NB4 (cell line): ENCODE measurements around the gene RRH.
"Not testable (repeated sequence)": the region's sequence is repeated elsewhere in the genome, so short reads cannot be mapped to it uniquely, and the experiment has no call there.

Experiments
- DNase-seq: peaks from one replicate; pipeline ENCODE4 v3.0.0; 2010; ENCODE audit warnings: low read depth
- H3K4me3 ChIP-seq: one replicate; pipeline ENCODE4 v1.5.1; 2011; ENCODE audit warnings: mild to moderate bottlenecking, low read depth, low read length, moderate library complexity
- MYC ChIP-seq: IDR thresholded peaks from 2 replicates; pipeline ENCODE4 v1.6.1; 2011; ENCODE audit warnings: low read depth, low read length
- POLR2A ChIP-seq: IDR thresholded peaks from 2 replicates; pipeline ENCODE4 v1.6.1; 2011; ENCODE audit warnings: mild to moderate bottlenecking; ENCODE audit not compliant: insufficient read length; ENCODE audit errors: extremely low read depth
- TF ChIP-seq, protein P1 (sequence below): IDR thresholded peaks from one replicate; pipeline ENCODE4 v1.5.1; 2012; ENCODE audit warnings: low read depth, low read length
- TF ChIP-seq, protein P2 (sequence below): IDR thresholded peaks from 2 replicates; pipeline ENCODE4 v1.6.1; 2011; ENCODE audit warnings: low read depth, low read length

The RRH gene

DNA sequence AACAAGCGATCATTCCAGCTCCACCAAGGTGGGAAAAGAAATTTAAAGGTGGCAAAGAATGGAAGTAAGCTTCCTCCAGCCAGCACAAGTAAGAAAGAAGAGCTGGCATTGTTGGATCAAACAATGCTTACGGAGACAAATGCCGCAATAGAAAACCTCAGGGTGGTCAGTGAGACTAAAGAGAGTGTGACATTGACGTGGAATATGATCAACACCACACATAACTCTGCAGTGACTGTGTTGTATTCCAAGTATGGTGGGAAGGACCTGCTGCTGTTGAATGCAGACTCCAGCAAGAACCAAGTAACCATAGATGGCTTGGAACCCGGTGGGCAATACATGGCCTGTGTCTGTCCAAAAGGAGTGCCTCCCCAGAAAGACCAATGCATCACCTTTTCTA, 42.3 kb downstream of the RRH start:
- H3K4me3 ChIP-seq, result no peak overlapping the region
- DNase-seq, result no peak
- TF ChIP-seq, protein P1, sequence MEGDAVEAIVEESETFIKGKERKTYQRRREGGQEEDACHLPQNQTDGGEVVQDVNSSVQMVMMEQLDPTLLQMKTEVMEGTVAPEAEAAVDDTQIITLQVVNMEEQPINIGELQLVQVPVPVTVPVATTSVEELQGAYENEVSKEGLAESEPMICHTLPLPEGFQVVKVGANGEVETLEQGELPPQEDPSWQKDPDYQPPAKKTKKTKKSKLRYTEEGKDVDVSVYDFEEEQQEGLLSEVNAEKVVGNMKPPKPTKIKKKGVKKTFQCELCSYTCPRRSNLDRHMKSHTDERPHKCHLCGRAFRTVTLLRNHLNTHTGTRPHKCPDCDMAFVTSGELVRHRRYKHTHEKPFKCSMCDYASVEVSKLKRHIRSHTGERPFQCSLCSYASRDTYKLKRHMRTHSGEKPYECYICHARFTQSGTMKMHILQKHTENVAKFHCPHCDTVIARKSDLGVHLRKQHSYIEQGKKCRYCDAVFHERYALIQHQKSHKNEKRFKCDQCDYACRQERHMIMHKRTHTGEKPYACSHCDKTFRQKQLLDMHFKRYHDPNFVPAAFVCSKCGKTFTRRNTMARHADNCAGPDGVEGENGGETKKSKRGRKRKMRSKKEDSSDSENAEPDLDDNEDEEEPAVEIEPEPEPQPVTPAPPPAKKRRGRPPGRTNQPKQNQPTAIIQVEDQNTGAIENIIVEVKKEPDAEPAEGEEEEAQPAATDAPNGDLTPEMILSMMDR, result no peak
- TF ChIP-seq, protein P2, sequence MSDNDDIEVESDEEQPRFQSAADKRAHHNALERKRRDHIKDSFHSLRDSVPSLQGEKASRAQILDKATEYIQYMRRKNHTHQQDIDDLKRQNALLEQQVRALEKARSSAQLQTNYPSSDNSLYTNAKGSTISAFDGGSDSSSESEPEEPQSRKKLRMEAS, result no peak
- TF ChIP-seq MYC (no peak), POLR2A (no peak)

DNA sequence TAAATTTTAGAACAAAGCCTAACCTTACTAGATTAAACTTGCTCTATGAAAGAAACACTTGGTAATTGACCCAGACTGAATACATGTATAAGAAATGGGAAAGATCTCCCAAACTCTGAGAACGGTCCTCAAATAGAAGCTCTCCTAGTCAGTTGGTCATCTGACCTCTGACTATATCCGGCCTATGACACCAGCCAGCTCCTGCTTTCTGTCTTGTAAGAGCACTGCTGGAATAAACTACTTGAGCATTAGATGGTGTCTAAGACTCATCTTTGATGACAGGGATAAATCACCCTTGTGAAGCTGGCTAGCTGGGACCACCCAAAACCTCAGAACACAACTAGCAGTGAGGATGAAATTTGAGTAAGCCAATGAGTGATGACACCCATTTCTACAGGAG, 44.3 kb downstream of the RRH start:
- TF ChIP-seq, protein P1, result no peak
- no peak for TF ChIP-seq MYC
- no peak for TF ChIP-seq POLR2A
- TF ChIP-seq, protein P2, result no peak
- H3K4me3 ChIP-seq, result no peak overlapping the region
- DNase-seq, result no peak

DNA sequence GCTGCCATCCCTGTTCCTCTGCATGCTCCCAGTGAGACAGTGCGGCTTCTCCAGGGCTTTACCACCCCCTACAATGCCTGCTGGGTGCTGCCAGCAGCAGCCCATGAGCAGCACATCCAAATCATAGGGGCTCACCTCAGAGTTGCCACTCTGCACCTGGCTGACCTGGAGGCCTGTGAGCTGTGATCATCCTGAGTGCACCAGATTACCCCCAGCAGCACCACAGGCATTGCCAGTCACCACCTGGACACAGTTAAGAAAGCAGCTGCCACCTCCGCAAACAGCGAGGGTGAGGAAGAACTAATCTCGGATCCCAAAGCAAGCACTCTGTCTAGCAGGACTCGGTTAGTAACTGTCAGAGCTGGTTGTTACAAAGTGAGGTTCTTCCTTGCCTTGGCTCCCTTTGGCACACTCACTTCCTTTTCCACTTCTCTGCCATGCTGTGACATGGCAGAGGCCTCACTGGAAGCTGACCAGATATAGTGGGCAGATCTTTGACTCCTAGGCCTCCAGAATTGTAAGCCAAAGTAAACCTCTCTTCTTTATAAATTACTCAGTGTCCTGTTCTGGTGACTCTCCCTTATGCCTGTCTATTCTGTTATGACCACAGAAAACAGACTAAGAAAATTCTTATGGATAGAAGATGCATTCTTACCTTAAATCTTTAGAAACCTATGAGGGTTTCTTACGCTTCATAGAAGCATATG, 45.3 kb downstream of the RRH start:
- no peak overlapping the region for H3K4me3 ChIP-seq
- TF ChIP-seq, protein P2, result no peak
- TF ChIP-seq, protein P1, result no peak
- TF ChIP-seq MYC, result no peak
- no peak for TF ChIP-seq POLR2A
- no peak for DNase-seq

DNA sequence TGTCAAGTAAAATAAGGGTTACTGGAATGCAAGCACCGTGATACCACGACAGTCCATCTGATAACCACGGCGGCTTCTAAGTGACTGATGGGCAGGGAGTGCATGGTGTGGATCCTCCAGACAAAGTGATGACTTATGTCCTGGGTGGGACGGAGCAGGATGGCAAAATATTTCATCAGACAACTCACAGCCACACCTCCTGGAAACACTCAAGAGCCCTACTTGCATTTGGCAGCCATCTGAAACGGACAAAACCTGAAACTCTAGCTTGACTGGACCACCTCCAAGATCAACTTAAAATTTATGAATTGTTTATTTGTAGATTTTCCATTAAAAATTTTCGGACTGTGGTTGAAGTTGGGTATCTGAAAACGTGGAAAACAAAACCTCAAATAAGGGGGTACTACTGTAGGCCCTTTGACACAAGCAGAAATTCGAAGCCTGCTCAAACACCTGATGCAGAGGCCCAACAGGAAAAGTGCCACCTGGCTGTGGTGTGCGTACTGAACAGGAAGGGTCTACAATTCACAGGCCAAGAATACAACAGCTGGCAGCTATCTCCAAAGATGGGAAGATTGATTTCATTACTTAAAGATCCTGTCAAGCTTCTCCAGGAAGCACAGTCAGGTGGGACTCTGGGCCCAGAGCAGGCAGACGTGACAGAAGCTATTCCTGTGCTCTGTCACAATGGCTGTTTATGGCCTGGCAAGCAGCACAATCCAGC, 46.2 kb downstream of the RRH start:
- TF ChIP-seq, protein P2, result no peak
- TF ChIP-seq, protein P1, result no peak
- TF ChIP-seq MYC, result no peak
- no peak for TF ChIP-seq POLR2A
- no peak overlapping the region for H3K4me3 ChIP-seq
- DNase-seq, result no peak

DNA sequence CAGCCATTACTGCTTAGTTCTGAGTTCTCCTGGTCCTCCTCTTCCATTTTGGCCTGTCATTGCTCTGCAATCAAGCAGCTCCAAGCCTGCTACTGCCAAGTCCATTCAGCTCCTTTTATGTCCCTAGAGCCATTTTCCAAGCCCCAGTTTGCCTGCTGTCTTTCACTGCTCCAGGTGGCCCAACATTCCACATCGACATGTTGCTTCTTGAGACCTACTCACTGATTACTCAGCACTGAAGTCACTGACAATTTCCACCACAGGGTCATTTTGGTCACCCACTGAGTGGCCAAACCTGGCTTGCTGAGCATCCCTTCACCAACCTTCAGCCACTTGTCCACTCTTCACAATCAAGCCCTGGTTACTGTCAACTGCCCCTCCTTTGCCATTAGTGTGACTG, 47.3 kb downstream of the RRH start:
- TF ChIP-seq POLR2A, result no peak
- TF ChIP-seq MYC, result no peak
- TF ChIP-seq, protein P1, result no peak
- no peak for DNase-seq
- no peak overlapping the region for H3K4me3 ChIP-seq

DNA sequence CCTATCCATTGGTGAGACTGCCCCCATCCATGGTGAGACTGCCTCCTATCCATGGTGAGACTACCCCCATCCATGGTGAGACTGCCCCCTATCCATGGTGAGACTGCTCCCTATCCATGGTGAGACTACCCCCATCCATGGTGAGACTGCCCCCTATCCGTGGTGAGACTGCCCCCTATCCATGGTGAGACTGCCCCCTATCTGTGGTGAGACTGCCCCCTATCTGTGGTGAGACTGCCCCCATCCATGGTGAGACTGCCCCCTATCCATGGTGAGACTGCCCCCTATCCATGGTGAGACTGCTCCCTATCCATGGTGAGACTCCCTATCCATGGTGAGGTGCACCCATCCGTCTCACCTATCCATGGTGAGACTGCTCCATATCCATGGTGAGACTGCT, 47.8 kb downstream of the RRH start:
- DNase-seq, H3K4me3 ChIP-seq: not testable (repeated sequence)
